Left ventricle myocardium superior (tissue), 1 donor: Measurements from ENCODE around the gene MEI1. TPM values are rescaled to one million over a fixed set of nuclear protein-coding genes. Genes with fewer than 3 reads are reported as not detected.
"Not testable (repeated sequence)": the region's sequence is repeated elsewhere in the genome, so short reads cannot be mapped to it uniquely, and the experiment has no call there.

Experiments
- ATAC-seq: fragments of 200-7000 bp; cut with Tn5 transposase; one replicate; pipeline ENCODE4 v1.9.1; 2020; ENCODE audit warnings: mild to moderate bottlenecking, moderate library complexity
- DNase-seq: peaks from one replicate; pipeline ENCODE4 v3.0.0-alpha.2; 2020
- intact Hi-C: fragments of 100-400 bp; cut with micrococcal nuclease; formaldehyde crosslinking; loops from one replicate; pipeline ENCODE4 v1.11.0; 2022
- total RNA-seq: library from RNA; stranded (reverse); fragmentation: NEBNext Ultra II Directional; extraction: Animal tissue kit (Norgen Biotek cat#: 25700); gene quantifications from one replicate; pipeline ENCODE4 v1.2.1, GENCODE V29; 2021
- donor health status: DM: no; HTN: yes; CAD: no; lungs with severe emphysema.

Gene MEI1
- total RNA-seq, 1 donor from 2014 or later, result 0.57 TPM

- ATAC-seq (no peak), DNase-seq (no peak)
- intact Hi-C loops, result no loop called here
These were observed 32.3 kb downstream of the MEI1 start for GRCh38 chr22:41731609-41732008.

GRCh38 chr22:41732096-41732772 lies 32.9 kb downstream of the MEI1 start:
- no peak for DNase-seq
- intact Hi-C loops, result no loop called here
- no peak for ATAC-seq

DNA sequence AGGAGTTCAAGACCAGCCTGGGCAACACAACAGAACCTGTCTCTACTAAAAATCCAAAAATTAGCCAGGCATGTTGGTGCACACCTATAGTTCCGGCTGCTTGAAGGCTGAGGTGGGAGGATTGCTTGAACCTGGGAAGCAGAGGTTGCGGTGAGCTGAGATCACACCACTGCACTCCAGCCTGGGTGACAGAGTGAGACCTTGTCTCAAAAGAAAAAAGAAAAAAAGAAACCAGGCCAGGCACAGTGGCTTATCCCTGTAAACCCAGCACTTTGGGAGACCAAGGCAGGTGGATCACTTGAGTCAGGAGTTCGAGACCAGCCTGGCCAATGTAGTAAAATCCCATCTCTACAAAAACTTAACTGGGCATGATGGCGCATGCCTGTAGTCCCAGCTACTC lies 33.9 kb downstream of the MEI1 start:
- DNase-seq, intact Hi-C loops, ATAC-seq: not testable (repeated sequence)

- ATAC-seq, result no peak
- no peak for DNase-seq
- intact Hi-C loops, result no loop called here
These were observed 40.3 kb downstream of the MEI1 start for GRCh38 chr22:41739576-41739975.

- intact Hi-C loops, result no loop called here
- ATAC-seq (no peak), DNase-seq (no peak)
These were observed 43.6 kb downstream of the MEI1 start for GRCh38 chr22:41742918-41743317.

- ATAC-seq, result no peak
- intact Hi-C loops, result no loop called here
- no peak for DNase-seq
These were observed 46.7 kb downstream of the MEI1 start for GRCh38 chr22:41745968-41746367.

DNA sequence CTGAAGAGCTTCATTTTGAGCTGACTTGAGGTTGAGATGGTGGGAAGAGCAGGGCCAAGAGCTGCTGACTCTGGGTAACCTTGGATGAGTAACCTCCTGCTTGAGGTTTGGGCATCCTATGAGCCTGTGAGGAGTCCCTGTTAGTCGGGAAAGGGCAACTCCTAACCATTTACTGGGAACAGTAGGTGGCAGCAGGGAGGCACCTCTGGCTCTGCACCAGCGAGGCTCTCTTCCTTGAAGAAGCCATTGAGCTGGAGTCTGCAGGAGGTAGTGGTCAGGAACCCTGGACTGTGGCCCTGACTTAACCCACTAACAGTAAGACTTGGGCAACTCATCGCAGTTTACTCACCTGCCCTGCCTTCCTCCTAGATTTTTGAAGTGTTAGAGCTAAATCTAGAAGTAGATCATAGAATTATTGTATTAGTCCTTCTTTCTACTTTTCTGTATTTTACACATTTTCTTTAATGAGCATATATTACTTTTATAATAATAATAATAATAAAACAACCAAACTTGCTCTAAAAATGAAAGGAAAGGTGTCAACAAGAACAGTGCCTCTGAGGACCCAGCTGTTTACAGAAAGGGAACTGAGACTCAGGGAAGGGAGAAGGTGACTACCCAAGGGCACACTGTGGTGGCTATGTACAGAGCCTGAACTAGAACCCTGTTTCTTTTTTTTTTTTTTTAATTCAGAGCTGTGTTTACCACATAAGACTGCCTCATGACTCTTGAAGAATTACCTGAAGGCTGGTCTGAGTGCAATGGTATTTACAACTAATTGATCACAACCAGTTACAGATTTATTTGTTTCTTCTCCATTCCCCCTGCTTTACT lies 47.5 kb downstream of the MEI1 start:
- peak; percentile 67 for DNase-seq
- intact Hi-C loops, result no loop called here
- ATAC-seq, result peak; percentile 86

GRCh38 chr22:41752011-41752970 lies 53.0 kb downstream of the MEI1 start:
- ATAC-seq (no peak), DNase-seq (no peak)
- intact Hi-C loops, result no loop called here

GRCh38 chr22:41753984-41754383 lies 54.7 kb downstream of the MEI1 start:
- intact Hi-C loops, result no loop called here
- no peak for DNase-seq
- no peak for ATAC-seq

- DNase-seq, result no peak
- ATAC-seq, result no peak
- intact Hi-C loops, result no loop called here
These were observed 58.2 kb downstream of the MEI1 start for GRCh38 chr22:41757502-41757901.

DNA sequence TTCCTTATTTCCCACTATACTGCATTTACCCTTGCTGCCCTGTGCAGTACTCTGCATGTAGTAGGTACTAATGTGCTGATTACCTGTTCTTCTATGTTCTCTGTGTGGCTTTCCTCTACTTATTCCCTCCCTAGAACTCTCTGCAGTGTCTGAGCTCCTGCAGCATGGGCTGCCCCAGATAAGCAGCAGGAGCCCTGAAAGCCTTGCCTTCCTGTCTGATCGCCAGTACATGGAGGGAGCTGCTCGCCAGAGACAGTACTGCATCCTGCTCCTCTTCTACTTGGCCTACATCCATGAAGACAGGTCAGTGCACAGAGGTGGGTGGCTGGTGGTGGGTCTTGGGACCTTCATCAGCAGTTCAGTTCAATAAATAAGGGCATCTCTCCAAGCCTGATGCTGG lies 58.9 kb downstream of the MEI1 start:
- intact Hi-C loops, result no loop called here
- DNase-seq (no peak), ATAC-seq (no peak)

DNA sequence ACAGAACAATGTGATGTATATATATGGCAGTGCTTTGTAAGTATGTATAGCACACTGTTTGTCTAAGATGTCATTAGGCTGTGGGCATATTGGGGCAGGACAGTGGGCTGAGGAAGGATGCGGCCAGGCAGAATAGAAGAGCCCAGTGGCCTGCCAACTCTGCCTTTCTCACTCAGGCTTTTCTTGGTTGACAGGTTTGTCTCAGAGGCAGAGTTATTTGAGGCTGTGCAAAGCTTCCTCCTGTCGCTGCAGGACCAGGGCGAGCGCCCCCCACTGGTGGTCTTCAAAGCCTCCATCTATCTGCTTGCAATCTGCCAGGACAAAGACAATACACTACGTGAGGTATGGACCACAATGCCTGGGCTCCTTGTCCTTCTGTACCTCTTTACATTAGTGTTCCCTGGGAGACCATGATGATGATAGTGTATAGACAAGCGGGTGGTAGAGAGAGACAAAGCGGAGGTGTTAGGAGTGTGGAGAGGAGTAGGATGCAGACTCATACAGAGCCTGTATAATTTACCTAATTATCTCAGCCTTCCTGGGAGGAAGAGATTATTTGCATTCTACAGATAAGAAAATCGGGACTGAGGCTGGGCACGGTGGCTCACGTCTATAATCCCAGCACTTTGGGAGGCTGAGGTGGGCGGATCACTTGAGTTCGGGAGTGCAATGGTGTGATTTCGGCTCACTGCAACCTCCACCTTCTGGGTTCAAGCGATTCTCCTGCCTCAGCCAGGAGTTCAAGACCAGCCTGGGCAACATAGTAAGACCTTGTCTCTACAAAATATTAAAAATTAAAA lies 63.9 kb downstream of the MEI1 start:
- intact Hi-C loops, result no loop called here
- DNase-seq, result peak; percentile 38

DNA sequence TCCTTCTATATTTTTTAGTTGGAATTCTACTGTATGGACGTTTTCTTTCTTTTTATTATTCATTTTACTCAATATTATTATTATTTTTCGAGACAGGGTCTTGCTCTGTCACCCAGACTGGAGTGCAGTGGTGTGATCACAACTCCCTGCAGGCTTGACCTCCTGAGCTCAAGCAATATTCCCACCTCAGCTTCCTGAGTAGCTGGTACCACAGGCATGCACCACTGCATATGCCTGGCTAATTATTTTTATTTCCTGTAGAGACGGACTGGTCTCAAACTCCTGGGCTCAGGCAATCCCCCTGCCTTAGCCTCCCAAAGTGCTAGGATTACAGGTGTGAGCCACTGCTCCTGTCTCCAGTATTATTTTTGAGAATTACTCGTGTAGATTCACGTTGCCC lies 67.2 kb downstream of the MEI1 start:
- intact Hi-C loops, result no loop called here
- ATAC-seq (no peak), DNase-seq (no peak)

More for the DNA sequence above, 63.9 kb downstream of the MEI1 start:
- no peak for ATAC-seq

- ATAC-seq, result no peak
- intact Hi-C loops, result no loop called here
These were observed 69.1 kb downstream of the MEI1 start for GRCh38 chr22:41768430-41768829.

GRCh38 chr22:41770715-41771468 lies 71.6 kb downstream of the MEI1 start:
- ATAC-seq (no peak), DNase-seq (no peak)
- intact Hi-C loops, result no loop called here

More at GRCh38 chr22:41768430-41768829, 69.1 kb downstream of the MEI1 start:
- no peak for DNase-seq

DNA sequence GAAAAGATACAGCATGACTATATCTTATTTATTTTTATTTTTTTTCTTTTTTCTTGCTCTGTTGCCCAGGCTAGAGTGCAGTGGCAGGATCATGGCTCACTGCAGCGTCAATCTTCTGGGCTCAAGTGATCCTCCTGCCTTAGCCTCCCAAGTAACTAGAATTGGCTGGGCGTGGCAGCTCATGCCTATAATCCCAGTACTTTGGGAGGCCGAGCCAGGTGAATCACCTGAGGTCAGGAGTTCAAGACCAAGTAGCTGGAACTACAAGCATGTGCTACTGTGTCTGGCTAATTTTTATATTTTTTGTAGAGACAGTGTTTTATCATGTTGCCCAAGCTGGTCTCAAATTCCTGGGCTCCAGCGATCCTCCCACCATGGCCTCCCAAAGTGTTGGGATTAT lies 72.9 kb downstream of the MEI1 start:
- intact Hi-C loops, result no loop called here
- ATAC-seq (no peak), DNase-seq (no peak)

DNA sequence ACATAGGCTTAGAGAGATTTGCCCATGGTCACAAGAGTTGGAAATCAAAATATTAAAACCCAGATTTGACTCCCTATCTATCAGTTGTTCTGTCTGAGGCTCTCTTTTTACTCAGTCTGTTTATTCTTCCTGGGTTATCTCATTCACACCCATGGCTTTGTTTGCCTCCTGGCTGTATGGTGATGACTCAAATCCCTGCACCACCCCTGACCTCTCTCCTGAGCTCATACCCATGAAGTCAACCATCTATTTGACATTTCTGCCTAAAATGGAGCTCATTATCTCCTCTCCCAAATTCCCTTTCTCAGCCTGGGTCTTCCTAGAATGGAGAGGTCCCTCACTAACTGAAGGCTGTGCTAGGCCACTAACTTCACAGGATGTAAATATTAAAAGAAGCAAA lies 73.3 kb downstream of the MEI1 start:
- DNase-seq (no peak), ATAC-seq (no peak)
- intact Hi-C loops, result no loop called here

DNA sequence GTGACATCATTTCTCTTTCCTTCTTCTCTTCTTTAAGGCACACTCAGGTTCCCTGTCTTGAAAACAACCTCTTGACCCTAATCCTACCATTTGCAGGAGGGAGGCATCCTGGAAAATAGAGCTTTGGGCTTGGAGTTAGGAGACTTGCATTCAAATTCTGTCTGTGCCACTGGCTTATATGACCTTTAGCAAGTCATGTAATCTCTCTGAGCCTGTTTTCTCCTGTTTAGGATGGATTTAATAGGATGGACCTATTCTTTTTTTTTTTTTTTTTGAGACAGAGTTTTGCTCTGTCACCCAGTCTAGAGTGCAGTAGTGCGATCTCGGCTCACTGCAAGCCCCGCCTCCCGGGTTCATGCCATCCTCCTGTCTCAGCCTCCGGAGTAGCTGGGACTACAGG lies 76.0 kb downstream of the MEI1 start:
- ATAC-seq, result no peak
- DNase-seq, result no peak
- intact Hi-C loops, result no loop called here
